Testis (tissue), 2 donors: Measurements from ENCODE around the gene CDX2.

ENCODE experiments used
- CTCF ChIP-seq, 3 experiments: fragments of 450-650 bp in 2 of 3; fragments of 200-600 bp in 1 of 3; sonication (generic) in 1 of 3; IDR thresholded peaks; one replicate each; pipeline ENCODE4 v1.5.1; 2016 to 2019; ENCODE audit warnings: antibody characterized with exemption in 3 of 3, mild to moderate bottlenecking in 2 of 3, moderate library complexity in 1 of 3
- POLR2A ChIP-seq: fragments of 450-650 bp; IDR thresholded peaks from one replicate; pipeline ENCODE4 v1.6.1; 2017; ENCODE audit warnings: antibody characterized with exemption, mild to moderate bottlenecking, moderate library complexity

GRCh38 chr13:27988520-27988919, 19.4 kb upstream of the CDX2 start, which contains the start of gene URAD:
- TF ChIP-seq CTCF (IDR thresholded peaks at IDR 0.05) = no peak
- no peak for TF ChIP-seq POLR2A
